CD4-positive, alpha-beta T cell (primary cell): ENCODE results near the gene GRXCR2. TPM values are rescaled to one million over a fixed set of nuclear protein-coding genes. Genes with fewer than 3 reads are reported as not detected.

Source experiments
- ATAC-seq: fragments of 200-7000 bp; cut with Tn5 transposase; one replicate; pipeline ENCODE4 v1.10.0; 2022; ENCODE audit warnings: mild to moderate bottlenecking; ENCODE audit not compliant: poor library complexity
- CTCF ChIA-PET: fragments of 350-600 bp; sonication (Branson Sonifier 250); formaldehyde crosslinking; loops from one replicate; lab custom pipeline; 2021; ENCODE audit warnings: antibody characterized with exemption, inconsistent platforms; lab: Charles Lee
- POLR2A ChIA-PET: fragments of 350-600 bp; sonication (Branson Sonifier 250); formaldehyde crosslinking; loops from one replicate; lab custom pipeline; 2021; ENCODE audit warnings: antibody characterized with exemption, inconsistent platforms; lab: Charles Lee
- DNase-seq, 14 experiments: peaks; one replicate each; pipeline ENCODE4 v3.0.0-alpha.2; 2013 to 2020; ENCODE audit warnings: mixed read lengths in 2 of 14
- H3K27ac ChIP-seq, 2 donors: one replicate each; pipeline versions ENCODE4 v1.5.1 to v1.7.0; 2013; ENCODE audit warnings: low read length in 2 of 2, low read depth in 1 of 2, mild to moderate bottlenecking in 1 of 2
- H3K27me3 ChIP-seq, 2 experiments: 1 replicate in 1 of 2; 2 replicates in 1 of 2; pipeline versions ENCODE4 v1.6.1 to v1.7.0; 2013; ENCODE audit warnings: low read length in 2 of 2, control low read depth in 1 of 2, mild to moderate bottlenecking in 1 of 2, moderate library complexity in 1 of 2; ENCODE audit not compliant: insufficient read depth in 2 of 2, control insufficient read depth in 1 of 2
- H3K36me3 ChIP-seq: one replicate; pipeline ENCODE4 v1.6.1; 2013; ENCODE audit warnings: low read length, control low read depth; ENCODE audit not compliant: insufficient read depth
- H3K4me1 ChIP-seq: one replicate; pipeline ENCODE4 v1.6.1; 2013; ENCODE audit warnings: low read length, control low read depth; ENCODE audit not compliant: insufficient read depth
- H3K4me3 ChIP-seq: one replicate; pipeline ENCODE4 v1.5.1; 2013; ENCODE audit warnings: mild to moderate bottlenecking, low read length, moderate library complexity
- H3K9me3 ChIP-seq, 2 experiments: 1 replicate in 1 of 2; 2 replicates in 1 of 2; pipeline versions ENCODE4 v1.6.1 to v1.7.0; 2013; ENCODE audit warnings: low read length in 2 of 2, mild to moderate bottlenecking in 2 of 2, control low read depth in 1 of 2, moderate library complexity in 1 of 2; ENCODE audit not compliant: control insufficient read depth in 1 of 2, insufficient read depth in 1 of 2
- H3K27ac Mint-ChIP-seq: one replicate; pipeline ENCODE4 v1.8.0; 2020; ENCODE audit warnings: mixed read lengths
- H3K27me3 Mint-ChIP-seq: one replicate; pipeline ENCODE4 v1.8.0; 2021; ENCODE audit warnings: mixed read lengths
- H3K36me3 Mint-ChIP-seq: one replicate; pipeline ENCODE4 v1.8.0; 2021; ENCODE audit warnings: low read depth, mixed read lengths
- H3K4me1 Mint-ChIP-seq: one replicate; pipeline ENCODE4 v1.8.0; 2021; ENCODE audit warnings: low read depth, mixed read lengths
- H3K4me3 Mint-ChIP-seq: one replicate; pipeline ENCODE4 v1.8.0; 2020; ENCODE audit warnings: mild to moderate bottlenecking, mixed read lengths
- H3K9me3 Mint-ChIP-seq: one replicate; pipeline ENCODE4 v1.8.0; 2020; ENCODE audit warnings: mixed read lengths
- CTCF ChIP-seq: fragments of 200-600 bp; IDR thresholded peaks from one replicate; pipeline ENCODE4 v1.8.0; 2022; ENCODE audit warnings: antibody characterized with exemption, mild to moderate bottlenecking
- intact Hi-C, 2 experiments: fragments of 100-400 bp; cut with DNase I in 1 of 2; cut with micrococcal nuclease in 1 of 2; formaldehyde crosslinking; loops; one replicate each; pipeline versions ENCODE4 v1.15.1 to v1.9.0; 2023 to 2025; cut with DNase I, micrococcal nuclease
- total RNA-seq, 174 experiments: library from RNA in 2 of 174; stranded (reverse) in 2 of 174; gene quantifications; one replicate each; pipeline ENCODE4 v1.2.3 and lab custom pipeline; 2021 to 2026

Gene GRXCR2
- total RNA-seq, 2 experiments from 2014 or later = not detected

GRCh38 chr5:145853781-145854376 lies 18.9 kb downstream of the GRXCR2 start:
- H3K4me3 Mint-ChIP-seq = no peak overlapping the region
- DNase-seq (no peak), ATAC-seq (no peak)
- Histone ChIP-seq H3K4me3 (no peak overlapping the region), H3K9me3 (no peaks in the 10 kb centered on the region), H3K27ac (no peak overlapping the region), H3K4me1 (no peaks in the 10 kb centered on the region), H3K27me3 (no peaks in the 10 kb centered on the region), H3K36me3 (no peaks in the 10 kb centered on the region)
- TF ChIP-seq CTCF = no peak
- peaks cover 9% of the 10 kb centered on the region for H3K27me3 Mint-ChIP-seq
- POLR2A ChIA-PET = no interaction called here
- intact Hi-C loops = no loop called here
- no peak overlapping the region for H3K27ac Mint-ChIP-seq
- CTCF ChIA-PET = no interaction called here
- no peaks in the 10 kb centered on the region for H3K36me3 Mint-ChIP-seq
- no peaks in the 10 kb centered on the region for H3K4me1 Mint-ChIP-seq
- H3K9me3 Mint-ChIP-seq = no peaks in the 10 kb centered on the region

GRCh38 chr5:145852990-145853389 lies 19.8 kb downstream of the GRXCR2 start:
- ATAC-seq (no peak), DNase-seq (no peak)
- H3K9me3 Mint-ChIP-seq = no peaks in the 10 kb centered on the region
- Histone ChIP-seq H3K9me3 (no peaks in the 10 kb centered on the region), H3K4me3 (no peak overlapping the region), H3K27ac (no peak overlapping the region), H3K27me3 (no peaks in the 10 kb centered on the region), H3K36me3 (no peaks in the 10 kb centered on the region), H3K4me1 (no peaks in the 10 kb centered on the region)
- H3K4me3 Mint-ChIP-seq = no peak overlapping the region
- H3K27me3 Mint-ChIP-seq = peaks cover 9% of the 10 kb centered on the region
- TF ChIP-seq CTCF = no peak
- H3K27ac Mint-ChIP-seq = no peak overlapping the region
- H3K36me3 Mint-ChIP-seq = no peaks in the 10 kb centered on the region
- intact Hi-C loops = no loop called here
- H3K4me1 Mint-ChIP-seq = no peaks in the 10 kb centered on the region
- ChIA-PET POLR2A (no interaction called here), CTCF (no interaction called here)

GRCh38 chr5:145848854-145849253 lies 24.0 kb downstream of the GRXCR2 start:
- Histone ChIP-seq H3K4me1 (no peaks in the 10 kb centered on the region), H3K27ac (no peak overlapping the region), H3K9me3 (no peaks in the 10 kb centered on the region), H3K36me3 (no peaks in the 10 kb centered on the region), H3K27me3 (no peaks in the 10 kb centered on the region), H3K4me3 (no peak overlapping the region)
- H3K27ac Mint-ChIP-seq = no peak overlapping the region
- intact Hi-C loops = no loop called here
- ChIA-PET CTCF (no interaction called here), POLR2A (no interaction called here)
- H3K9me3 Mint-ChIP-seq = no peaks in the 10 kb centered on the region
- ATAC-seq (no peak), DNase-seq (no peak)
- no peak overlapping the region for H3K4me3 Mint-ChIP-seq
- H3K4me1 Mint-ChIP-seq = no peaks in the 10 kb centered on the region
- no peaks in the 10 kb centered on the region for H3K36me3 Mint-ChIP-seq
- peaks cover 3% of the 10 kb centered on the region for H3K27me3 Mint-ChIP-seq
- TF ChIP-seq CTCF = no peak
